HepG2 (cell line): ENCODE measurements around the gene MRFAP1L1. TPM values are rescaled to one million over a fixed set of nuclear protein-coding genes. Genes with fewer than 3 reads are reported as not detected.

ENCODE experiments used
- ATRX ChIP-seq: sonication (generic); formaldehyde crosslinking; IDR thresholded peaks from 2 replicates; pipeline ENCODE4 v1.4.0; 2020; ENCODE audit warnings: missing genetic modification reagents, borderline replicate concordance
- FOXA1 ChIP-seq, 2 experiments: fragments of 450-650 bp in 1 of 2; sonication (generic) in 1 of 2; formaldehyde crosslinking in 1 of 2; IDR thresholded peaks; 2 replicates each; pipeline versions ENCODE4 v1.4.0 to v1.6.1; 2016 to 2020; ENCODE audit warnings: missing genetic modification reagents in 1 of 2
- HES4 ChIP-seq: sonication (generic); formaldehyde crosslinking; IDR thresholded peaks from 2 replicates; pipeline ENCODE4 v1.9.0; 2021; ENCODE audit warnings: mild to moderate bottlenecking, missing genetic modification reagents, borderline replicate concordance
- HNRNPK ChIP-seq: fragments of 200-400 bp; formaldehyde crosslinking; IDR thresholded peaks from 2 replicates; pipeline ENCODE4 v1.6.1; 2018; ENCODE audit warnings: low read length, low read depth, moderate library complexity, mild to moderate bottlenecking; ENCODE audit not compliant: poor library complexity, severe bottlenecking
- IKZF4 ChIP-seq: sonication (generic); formaldehyde crosslinking; IDR thresholded peaks from 2 replicates; pipeline ENCODE4 v1.5.1; 2020; ENCODE audit warnings: borderline replicate concordance, mild to moderate bottlenecking, low read depth, missing genetic modification reagents; ENCODE audit errors: not compliant biosample characterization
- JARID2 ChIP-seq: sonication (generic); formaldehyde crosslinking; IDR thresholded peaks from 2 replicates; pipeline ENCODE4 v1.8.1; 2023; ENCODE audit warnings: missing genetic modification reagents, inconsistent platforms; ENCODE audit not compliant: insufficient replicate concordance
- JUNB ChIP-seq: sonication (generic); formaldehyde crosslinking; IDR thresholded peaks from 2 replicates; pipeline ENCODE4 v1.8.0; 2022; ENCODE audit warnings: missing genetic modification reagents, mild to moderate bottlenecking, borderline replicate concordance
- NFE2L1 ChIP-seq: sonication (generic); formaldehyde crosslinking; IDR thresholded peaks from 2 replicates; pipeline ENCODE4 v1.4.0; 2020; ENCODE audit warnings: missing genetic modification reagents, mild to moderate bottlenecking, borderline replicate concordance
- PTBP1 ChIP-seq: fragments of 200-400 bp; formaldehyde crosslinking; IDR thresholded peaks from 2 replicates; pipeline ENCODE4 v1.6.1; 2018; ENCODE audit warnings: low read length, low read depth; ENCODE audit not compliant: poor library complexity, severe bottlenecking
- RARA ChIP-seq: IDR thresholded peaks from 2 replicates; pipeline ENCODE4 v1.6.1; 2016; ENCODE audit warnings: missing genetic modification reagents, missing compliant biosample characterization
- RBAK ChIP-seq: sonication (generic); formaldehyde crosslinking; IDR thresholded peaks from 2 replicates; pipeline ENCODE4 v1.5.1; 2020; ENCODE audit warnings: mild to moderate bottlenecking, missing genetic modification reagents
- RBM22 ChIP-seq: fragments of 200-400 bp; formaldehyde crosslinking; optimal IDR thresholded peaks from 2 replicates; pipeline ENCODE3; 2017; ENCODE audit warnings: mild to moderate bottlenecking, low read length, moderate library complexity
- SOX13 ChIP-seq, 3 experiments: fragments of 450-650 bp in 1 of 3; sonication (generic) in 1 of 3; formaldehyde crosslinking in 1 of 3; IDR thresholded peaks in 2 of 3; conservative IDR thresholded peaks in 1 of 3; 2 replicates each; pipeline versions ENCODE4 v1.5.0 to v1.6.1; 2016 to 2020; ENCODE audit warnings: antibody characterized with exemption in 1 of 3, mild to moderate bottlenecking in 1 of 3, missing compliant biosample characterization in 1 of 3, missing genetic modification reagents in 1 of 3, moderate library complexity in 1 of 3
- ZBTB7B ChIP-seq: sonication (generic); formaldehyde crosslinking; IDR thresholded peaks from 2 replicates; pipeline ENCODE4 v1.4.0; 2020; ENCODE audit warnings: missing genetic modification reagents
- ZNF138 ChIP-seq: sonication (generic); formaldehyde crosslinking; IDR thresholded peaks from 2 replicates; pipeline ENCODE4 v1.5.0; 2020; ENCODE audit warnings: mild to moderate bottlenecking, low read depth, missing genetic modification reagents
- ZNF143 ChIP-seq: sonication (generic); formaldehyde crosslinking; IDR thresholded peaks from 2 replicates; pipeline ENCODE4 v1.4.0; 2020; ENCODE audit warnings: missing genetic modification reagents
- ZNF160 ChIP-seq: sonication (generic); formaldehyde crosslinking; IDR thresholded peaks from 2 replicates; pipeline ENCODE4 v1.8.0; 2022; ENCODE audit warnings: mild to moderate bottlenecking, inconsistent platforms, missing genetic modification reagents
- ZNF331 ChIP-seq: sonication (generic); formaldehyde crosslinking; IDR thresholded peaks from 2 replicates; pipeline ENCODE4 v1.4.0; 2020; ENCODE audit warnings: missing genetic modification reagents
- ZNF619 ChIP-seq: sonication (generic); formaldehyde crosslinking; IDR thresholded peaks from 2 replicates; pipeline ENCODE4 v1.4.0; 2020; ENCODE audit warnings: mild to moderate bottlenecking, missing genetic modification reagents
- ZNF75D ChIP-seq: sonication (generic); formaldehyde crosslinking; IDR thresholded peaks from 2 replicates; pipeline ENCODE4 v1.8.1; 2023; ENCODE audit warnings: missing genetic modification reagents, mild to moderate bottlenecking, borderline replicate concordance
- ZNF790 ChIP-seq: sonication (generic); formaldehyde crosslinking; IDR thresholded peaks from 2 replicates; pipeline ENCODE4 v1.8.0; 2022; ENCODE audit warnings: missing genetic modification reagents, mild to moderate bottlenecking, borderline replicate concordance
- ZNF816 ChIP-seq: sonication (generic); formaldehyde crosslinking; IDR thresholded peaks from 2 replicates; pipeline ENCODE4 v1.8.0; 2022; ENCODE audit warnings: missing genetic modification reagents, mild to moderate bottlenecking, borderline replicate concordance
- ZSCAN21 ChIP-seq: sonication (generic); formaldehyde crosslinking; IDR thresholded peaks from 2 replicates; pipeline ENCODE4 v1.8.0; 2022; ENCODE audit warnings: mild to moderate bottlenecking, missing genetic modification reagents, moderate library complexity, borderline replicate concordance
- polyA plus RNA-seq, 8 experiments: library from polyadenylated mRNA; depleted of rRNA in 3 of 8; stranded (reverse) in 7 of 8; unstranded in 1 of 8; fragments of >200 nt; fragmentation: Illumina TruSeq in 4 of 8; extraction: Trizol in 4 of 8; gene quantifications; 2 replicates each; pipeline versions ENCODE4 v1.2.1 to v1.2.3, GENCODE V29; 2011 to 2016; ENCODE audit warnings: low read depth in 4 of 8, missing spikeins in 1 of 8, mixed read lengths in 1 of 8; ENCODE audit not compliant: insufficient read depth in 1 of 8
- total RNA-seq, 5 experiments: library from RNA; depleted of rRNA; stranded (reverse); fragments of >200 nt; fragmentation: Illumina TruSeq; extraction: Trizol; gene quantifications; 2 replicates each; pipeline ENCODE4 v1.2.3, GENCODE V29; 2016; ENCODE audit warnings: low read depth in 1 of 5
- TF ChIP-seq, protein P1 (sequence below): sonication (generic); formaldehyde crosslinking; IDR thresholded peaks from 2 replicates; pipeline ENCODE4 v1.4.0; 2020; ENCODE audit warnings: missing genetic modification reagents, borderline replicate concordance
- TF ChIP-seq, protein P2 (sequence below): sonication (generic); formaldehyde crosslinking; IDR thresholded peaks from 2 replicates; pipeline ENCODE4 v1.4.0; 2020; ENCODE audit warnings: low read depth, mild to moderate bottlenecking, missing genetic modification reagents

Gene MRFAP1L1
- total and polyA plus RNA-seq, 2 of the 13 experiments (the other 11 are each of a cell fraction or from before 2014, with no cell fraction given): 44.8 to 76.6 TPM

DNA sequence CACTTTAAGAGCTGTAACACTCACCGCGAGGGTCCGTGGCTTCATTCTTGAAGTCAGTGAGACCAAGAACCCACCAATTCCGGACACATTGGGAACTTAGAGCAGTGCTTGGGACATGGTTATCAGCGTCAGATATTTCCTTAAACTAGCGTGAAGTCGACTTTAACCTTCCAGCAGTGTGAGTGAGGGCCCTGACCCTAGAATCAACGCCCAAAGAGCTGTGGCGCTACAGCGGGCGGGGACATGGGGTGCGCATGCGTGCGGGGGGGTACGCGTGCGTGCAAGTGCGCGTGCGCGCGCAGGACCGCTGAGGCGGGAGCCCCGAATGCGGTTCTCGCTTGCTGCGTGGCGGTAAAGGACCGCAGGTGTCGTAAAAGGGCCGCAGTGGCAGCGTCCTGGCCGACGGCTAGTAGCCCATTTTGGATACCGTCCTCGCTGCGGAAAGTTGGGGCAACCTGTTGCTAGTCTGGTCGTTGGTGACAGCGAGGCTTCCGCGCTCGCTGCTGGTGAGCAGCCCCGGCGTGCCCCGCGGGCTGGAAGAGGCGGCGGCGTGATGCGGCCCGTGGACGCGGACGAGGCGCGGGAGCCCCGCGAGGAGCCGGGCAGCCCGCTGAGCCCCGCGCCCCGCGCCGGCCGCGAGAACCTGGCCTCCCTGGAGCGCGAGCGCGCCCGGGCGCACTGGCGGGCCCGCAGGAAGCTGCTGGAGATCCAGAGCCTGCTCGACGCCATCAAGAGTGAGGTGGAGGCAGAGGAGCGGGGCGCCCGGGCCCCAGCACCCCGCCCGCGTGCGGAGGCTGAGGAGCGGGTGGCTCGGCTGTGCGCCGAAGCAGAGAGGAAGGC lies 35.8 kb downstream of the MRFAP1L1 start (continued):
- peak; percentile 91; the same call in 1 of the 2 replicates for TF ChIP-seq ZNF790
- TF ChIP-seq JARID2 (CRISPR knock-in tag): no peak
- TF ChIP-seq ZNF138 (CRISPR knock-in tag): peak; percentile 94
- TF ChIP-seq JUNB: peak; percentile 41; the same call in 1 of the 2 replicates
- no peak for TF ChIP-seq NFE2L1 (CRISPR knock-in tag)
- peak; percentile 31; the same call in 1 of the 2 replicates for TF ChIP-seq ZNF143
- TF ChIP-seq ZNF160 (CRISPR knock-in tag): peak; percentile 91
- TF ChIP-seq ATRX (CRISPR knock-in tag): no peak
- TF ChIP-seq ZNF816: peak; percentile 98
- no peak for TF ChIP-seq PTBP1
- no peak for TF ChIP-seq RBAK (CRISPR knock-in tag)
- TF ChIP-seq SOX13 (IDR thresholded peaks at IDR 0.05): no peak
- 0 out of 4 replicates have a peak, but pooled peaks of 1 of the 2 experiments have one; percentile 47 for TF ChIP-seq SOX13 (CRISPR knock-in tag; conservative IDR thresholded peaks at IDR 0.05 in 1 of 2, IDR thresholded peaks at IDR 0.05 in 1 of 2)
- no peak for TF ChIP-seq RBM22
- TF ChIP-seq IKZF4 (CRISPR knock-in tag): no peak
- TF ChIP-seq ZNF75D: no peak
- TF ChIP-seq HES4: peak; percentile 91
- no peak; the same call in 1 of the 2 replicates for TF ChIP-seq ZNF619 (CRISPR knock-in tag)
- TF ChIP-seq RARA (CRISPR knock-in tag): peak; percentile 51
- no peak for TF ChIP-seq FOXA1 (IDR thresholded peaks at IDR 0.05)
- TF ChIP-seq FOXA1 (CRISPR knock-in tag; IDR thresholded peaks at IDR 0.05): peak; percentile 39; the same call in 1 of the 2 replicates
- TF ChIP-seq, protein P1, sequence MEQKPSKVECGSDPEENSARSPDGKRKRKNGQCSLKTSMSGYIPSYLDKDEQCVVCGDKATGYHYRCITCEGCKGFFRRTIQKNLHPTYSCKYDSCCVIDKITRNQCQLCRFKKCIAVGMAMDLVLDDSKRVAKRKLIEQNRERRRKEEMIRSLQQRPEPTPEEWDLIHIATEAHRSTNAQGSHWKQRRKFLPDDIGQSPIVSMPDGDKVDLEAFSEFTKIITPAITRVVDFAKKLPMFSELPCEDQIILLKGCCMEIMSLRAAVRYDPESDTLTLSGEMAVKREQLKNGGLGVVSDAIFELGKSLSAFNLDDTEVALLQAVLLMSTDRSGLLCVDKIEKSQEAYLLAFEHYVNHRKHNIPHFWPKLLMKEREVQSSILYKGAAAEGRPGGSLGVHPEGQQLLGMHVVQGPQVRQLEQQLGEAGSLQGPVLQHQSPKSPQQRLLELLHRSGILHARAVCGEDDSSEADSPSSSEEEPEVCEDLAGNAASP (CRISPR knock-in tag): peak; percentile 79; the same call in 1 of the 2 replicates
- TF ChIP-seq ZNF331 (CRISPR knock-in tag): peak; percentile 81
- TF ChIP-seq, protein P2, sequence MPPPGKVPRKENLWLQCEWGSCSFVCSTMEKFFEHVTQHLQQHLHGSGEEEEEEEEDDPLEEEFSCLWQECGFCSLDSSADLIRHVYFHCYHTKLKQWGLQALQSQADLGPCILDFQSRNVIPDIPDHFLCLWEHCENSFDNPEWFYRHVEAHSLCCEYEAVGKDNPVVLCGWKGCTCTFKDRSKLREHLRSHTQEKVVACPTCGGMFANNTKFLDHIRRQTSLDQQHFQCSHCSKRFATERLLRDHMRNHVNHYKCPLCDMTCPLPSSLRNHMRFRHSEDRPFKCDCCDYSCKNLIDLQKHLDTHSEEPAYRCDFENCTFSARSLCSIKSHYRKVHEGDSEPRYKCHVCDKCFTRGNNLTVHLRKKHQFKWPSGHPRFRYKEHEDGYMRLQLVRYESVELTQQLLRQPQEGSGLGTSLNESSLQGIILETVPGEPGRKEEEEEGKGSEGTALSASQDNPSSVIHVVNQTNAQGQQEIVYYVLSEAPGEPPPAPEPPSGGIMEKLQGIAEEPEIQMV (CRISPR knock-in tag): peak; percentile 65; the same call in 1 of the 2 replicates
- peak; percentile 24 for TF ChIP-seq HNRNPK
- no peak for TF ChIP-seq ZBTB7B (CRISPR knock-in tag)
- TF ChIP-seq ZSCAN21 (CRISPR knock-in tag): peak; percentile 96; the same call in 1 of the 2 replicates
